Bone marrow (tissue), 2 donors: ENCODE measurements around the gene FAXDC2.

Source experiments
- DNase-seq, 2 donors: peaks; one replicate each; lab custom pipeline; 2025; lab: John Stamatoyannopoulos, UW

The FAXDC2 gene

GRCh38 chr5:154794525-154795234 lies 55.7 kb downstream of the FAXDC2 start:
- no peak for DNase-seq

DNA sequence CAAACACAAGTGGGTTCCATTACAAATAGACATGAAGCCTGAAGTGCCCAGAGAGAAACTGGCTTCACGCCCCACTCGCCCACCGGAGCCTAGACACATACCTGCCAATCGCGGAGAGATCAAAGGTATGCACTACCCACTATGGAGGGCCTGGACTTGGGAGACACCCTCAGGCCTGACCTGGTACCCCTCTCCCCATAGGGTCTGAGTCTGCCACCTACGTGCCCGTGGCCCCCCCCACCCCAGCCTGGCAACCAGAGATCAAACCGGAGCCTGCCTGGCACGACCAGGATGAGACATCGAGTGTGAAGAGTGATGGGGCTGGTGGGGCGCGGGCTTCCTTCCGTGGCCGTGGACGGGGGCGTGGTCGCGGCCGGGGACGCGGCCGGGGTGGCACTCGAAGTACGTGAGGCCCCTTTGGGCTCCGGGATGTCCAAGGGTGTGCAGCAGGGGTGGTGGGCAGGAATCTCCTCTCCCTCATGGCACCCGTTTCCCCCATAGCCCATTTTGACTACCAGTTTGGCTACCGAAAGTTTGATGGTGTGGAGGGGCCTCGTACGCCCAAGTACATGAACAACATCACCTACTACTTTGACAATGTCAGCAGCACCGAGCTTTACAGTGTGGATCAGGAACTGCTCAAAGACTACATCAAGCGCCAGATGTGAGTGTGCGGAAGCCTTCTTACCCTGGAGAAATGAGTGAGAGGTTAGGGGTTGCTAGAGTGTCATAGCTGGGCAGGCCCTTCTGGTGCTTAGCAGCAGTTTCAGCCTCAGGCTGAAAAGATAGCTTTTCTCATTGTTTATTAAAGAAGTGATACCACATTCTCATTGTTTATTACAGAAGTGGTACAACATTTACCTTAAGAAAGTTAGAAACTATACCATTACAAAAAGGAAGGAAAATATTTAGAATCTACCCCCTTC lies 56.5 kb downstream of the FAXDC2 start:
- no peak for DNase-seq

DNA sequence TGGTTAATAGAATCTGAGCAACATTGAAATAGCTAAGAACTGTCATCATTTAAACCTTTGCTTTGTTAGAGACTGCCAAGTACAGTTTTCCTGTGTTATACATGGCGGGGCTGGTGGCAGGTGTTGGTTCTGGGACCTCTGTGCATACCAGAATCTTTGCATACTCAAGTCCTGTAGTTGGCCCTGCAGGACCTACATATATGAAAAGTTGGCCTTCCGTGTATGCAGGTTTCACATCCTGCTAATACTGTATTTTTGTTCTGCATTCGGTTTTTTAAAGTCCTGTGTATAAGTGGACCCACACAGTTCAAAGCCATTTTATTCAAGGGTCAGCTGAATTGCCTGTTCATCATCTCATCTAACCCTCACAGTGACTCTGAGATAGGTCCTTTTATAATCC lies 58.9 kb downstream of the FAXDC2 start:
- no peak for DNase-seq

DNA sequence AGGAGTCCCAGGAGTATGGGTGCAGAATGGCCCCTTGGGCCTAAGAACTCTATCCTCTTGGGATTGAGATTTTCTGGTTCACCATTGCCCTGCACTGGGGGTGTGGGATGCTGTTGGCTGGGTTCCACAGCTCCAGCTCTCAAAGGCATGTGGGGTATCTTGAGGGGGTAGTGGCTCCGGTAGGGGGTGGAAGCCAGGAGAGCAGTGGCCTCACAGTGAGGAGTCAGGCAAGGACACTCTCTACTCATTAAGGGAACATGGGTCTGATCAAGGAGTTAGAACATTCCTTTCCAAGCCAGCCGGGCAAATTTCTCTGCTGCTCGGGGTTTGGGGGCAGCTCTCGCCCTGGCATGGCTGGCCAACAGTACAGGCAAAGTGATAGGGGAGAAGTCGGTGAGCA lies 62.2 kb downstream of the FAXDC2 start:
- DNase-seq = no peak

GRCh38 chr5:154786414-154786813 lies 64.0 kb downstream of the FAXDC2 start:
- DNase-seq = no peak

GRCh38 chr5:154784856-154785255 lies 65.5 kb downstream of the FAXDC2 start:
- no peak for DNase-seq

GRCh38 chr5:154783774-154784460 lies 66.5 kb downstream of the FAXDC2 start:
- no peak for DNase-seq

GRCh38 chr5:154782812-154783592 lies 67.4 kb downstream of the FAXDC2 start:
- no peak for DNase-seq

- DNase-seq = no peak
Measured at GRCh38 chr5:154782326-154782725, 68.1 kb downstream of the FAXDC2 start.

GRCh38 chr5:154780128-154780527 lies 70.3 kb downstream of the FAXDC2 start:
- DNase-seq = no peak

- DNase-seq = no peak
Measured at GRCh38 chr5:154779105-154779504, 71.3 kb downstream of the FAXDC2 start.

DNA sequence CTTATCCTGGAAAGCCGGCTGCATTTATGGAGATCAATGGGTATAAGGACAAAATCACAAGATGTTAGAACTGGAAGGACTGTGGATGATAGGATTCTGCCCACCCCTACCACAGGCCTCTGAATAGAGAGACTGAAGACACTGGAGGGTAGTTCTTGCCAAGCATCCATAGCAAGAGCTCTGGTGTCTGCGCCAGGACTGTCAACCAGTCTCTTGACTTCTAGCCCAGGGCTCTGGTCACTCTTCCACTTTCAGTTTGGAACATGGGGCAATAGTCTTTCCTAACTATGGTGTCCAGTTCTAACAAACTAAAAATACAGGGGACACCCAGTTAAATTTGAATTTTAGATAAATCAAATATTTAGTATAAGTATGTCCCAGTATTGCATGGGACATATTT lies 71.9 kb downstream of the FAXDC2 start:
- no peak for DNase-seq

DNA sequence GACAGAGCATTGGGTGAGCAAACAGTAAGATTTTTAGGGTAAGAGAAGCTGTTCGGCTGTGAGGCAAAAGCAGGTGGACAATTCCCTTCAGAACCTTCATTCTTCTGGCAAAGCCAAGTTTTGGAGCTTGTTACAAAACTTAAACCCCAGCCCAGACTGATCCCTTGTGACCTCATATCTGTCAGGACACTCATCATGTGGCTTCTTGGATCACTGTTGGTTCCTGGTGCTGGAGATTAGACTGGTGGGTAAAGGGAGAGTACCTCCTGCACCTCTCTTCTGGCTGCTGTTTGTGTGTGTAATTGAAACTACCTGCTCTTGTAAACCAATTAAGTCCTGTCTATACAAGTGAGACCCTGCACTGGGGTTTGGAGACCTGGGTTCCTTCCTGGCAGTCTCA lies 74.2 kb downstream of the FAXDC2 start:
- DNase-seq = no peak

GRCh38 chr5:154773326-154773725 lies 77.1 kb downstream of the FAXDC2 start:
- no peak for DNase-seq

- DNase-seq = no peak
Measured at GRCh38 chr5:154771383-154771901, 79.0 kb downstream of the FAXDC2 start.

GRCh38 chr5:154770111-154770510 lies 80.3 kb downstream of the FAXDC2 start:
- DNase-seq = peak in 1 of 2 donors; percentile 13
